Endothelial cell of umbilical vein (primary cell): ENCODE results near the gene GGT5. TPM values are rescaled to one million over a fixed set of nuclear protein-coding genes. Genes with fewer than 3 reads are reported as not detected.
"Not testable (repeated sequence)": the region's sequence is repeated elsewhere in the genome, so short reads cannot be mapped to it uniquely, and the experiment has no call there.

Source experiments
- BruUV-seq: library from RNA; stranded (reverse); fragments of 400-500 nt; replicated peaks from 2 replicates; lab custom pipeline; 2021; lab: Mats Ljungman, UMichigan
- CTCF ChIA-PET: fragments of 300-600, 350-600 bp; sonication (Branson Sonifier 250); formaldehyde crosslinking; loops from one replicate; lab custom pipeline; 2021; ENCODE audit warnings: antibody characterized with exemption, inconsistent platforms; lab: Charles Lee
- POLR2A ChIA-PET: fragments of 300-600, 350-600 bp; sonication (Branson Sonifier 250); formaldehyde crosslinking; loops from one replicate; lab custom pipeline; 2021; ENCODE audit warnings: antibody characterized with exemption, inconsistent platforms; lab: Charles Lee
- DNase-seq: peaks from one replicate; pipeline ENCODE4 v3.0.0-alpha.2; 2011; ENCODE audit warnings: low read depth, low spot score
- FAIRE-seq: peaks from 2 replicates; lab custom pipeline; 2011; peaks lifted over from hg19 to GRCh38; lab: Jason Lieb, UNC
- H2AFZ ChIP-seq: 2 replicates; pipeline ENCODE4 v1.6.0; 2012; ENCODE audit warnings: low read depth, low read length, control low read depth, inconsistent platforms
- H3K27ac ChIP-seq: 2 replicates; pipeline ENCODE4 v1.5.1; 2011; ENCODE audit warnings: low read depth, mild to moderate bottlenecking, control low read depth, low read length, moderate library complexity; ENCODE audit not compliant: insufficient read depth
- H3K27me3 ChIP-seq, 2 experiments: 2 replicates each; pipeline versions ENCODE4 v1.6.0 to v1.6.1; 2011; ENCODE audit warnings: low read length in 2 of 2, mixed read lengths in 1 of 2; ENCODE audit not compliant: control insufficient read depth in 2 of 2, insufficient read depth in 2 of 2
- H3K36me3 ChIP-seq, 2 experiments: 2 replicates in 1 of 2; 3 replicates in 1 of 2; pipeline ENCODE4 v1.5.1; 2011; ENCODE audit warnings: low read length in 2 of 2, mild to moderate bottlenecking in 1 of 2, moderate library complexity in 1 of 2; ENCODE audit not compliant: control insufficient read depth in 2 of 2, insufficient read depth in 2 of 2; ENCODE audit errors: extremely low read depth in 1 of 2
- H3K4me1 ChIP-seq: 3 replicates; pipeline ENCODE4 v1.5.1; 2011; ENCODE audit warnings: mild to moderate bottlenecking, low read length; ENCODE audit not compliant: control insufficient read depth, insufficient read depth; ENCODE audit errors: extremely low read depth
- H3K4me2 ChIP-seq: 2 replicates; pipeline ENCODE4 v1.6.1; 2011; ENCODE audit warnings: low read length, control low read depth, mixed read lengths; ENCODE audit not compliant: insufficient read depth
- H3K4me3 ChIP-seq, 3 experiments: fragments of 200-600 bp in 1 of 3; sonication (generic), shearing (Covaris generic) in 1 of 3; replicated peaks in 1 of 3; 2 replicates each; pipeline ENCODE4 v1.5.1; 2011 to 2016; ENCODE audit warnings: control low read depth in 3 of 3, low read length in 3 of 3, mild to moderate bottlenecking in 2 of 3, inconsistent platforms in 1 of 3, low read depth in 1 of 3, moderate library complexity in 1 of 3; ENCODE audit not compliant: insufficient read depth in 1 of 3
- H3K79me2 ChIP-seq: 2 replicates; pipeline ENCODE4 v1.6.0; 2012; ENCODE audit warnings: low read length, inconsistent platforms; ENCODE audit not compliant: control insufficient read depth, insufficient read depth
- H3K9ac ChIP-seq: replicated peaks from 2 replicates; pipeline ENCODE3; 2011; ENCODE audit warnings: low read length, control low read depth; ENCODE audit not compliant: insufficient read depth; ENCODE audit errors: extremely low read depth
- H3K9me1 ChIP-seq: replicated peaks from 3 replicates; pipeline ENCODE4 v1.6.0; 2011; ENCODE audit warnings: mild to moderate bottlenecking, low read length; ENCODE audit not compliant: control insufficient read depth, insufficient read depth; ENCODE audit errors: extremely low read depth
- H3K9me3 ChIP-seq: replicated peaks from 2 replicates; pipeline ENCODE4 v1.5.1; 2012; ENCODE audit warnings: low read length, inconsistent platforms; ENCODE audit not compliant: control insufficient read depth, insufficient read depth
- H4K20me1 ChIP-seq: replicated peaks from 2 replicates; pipeline ENCODE3; 2011; ENCODE audit warnings: mild to moderate bottlenecking, low read length; ENCODE audit not compliant: control insufficient read depth, insufficient read depth; ENCODE audit errors: extremely low read depth
- CTCF ChIP-seq, 2 donors: IDR thresholded peaks; 1 replicate in 1 of 2; 2 replicates in 1 of 2; pipeline ENCODE4 v1.5.1; 2011; ENCODE audit warnings: low read length in 2 of 2, mild to moderate bottlenecking in 2 of 2, moderate library complexity in 2 of 2, control low read depth in 1 of 2, inconsistent platforms in 1 of 2, low read depth in 1 of 2; ENCODE audit not compliant: insufficient read depth in 1 of 2; ENCODE audit errors: extremely low read depth in 1 of 2
- EZH2 ChIP-seq: IDR thresholded peaks from 2 replicates; pipeline ENCODE4 v1.6.1; 2012; ENCODE audit warnings: borderline replicate concordance, low read depth, mild to moderate bottlenecking, moderate library complexity, low read length, inconsistent platforms; ENCODE audit not compliant: severe bottlenecking
- FOS ChIP-seq: IDR thresholded peaks from 2 replicates; pipeline ENCODE4 v1.6.1; 2011; ENCODE audit warnings: mild to moderate bottlenecking, low read length, moderate library complexity, borderline replicate concordance; ENCODE audit not compliant: insufficient read depth
- JUN ChIP-seq: IDR thresholded peaks from 2 replicates; pipeline ENCODE4 v1.6.1; 2011; ENCODE audit warnings: borderline replicate concordance, low read depth; ENCODE audit not compliant: insufficient read length, insufficient read depth
- POLR2A ChIP-seq: IDR thresholded peaks from 2 replicates; pipeline ENCODE4 v1.6.1; 2012; ENCODE audit warnings: low read depth, mild to moderate bottlenecking, control low read depth, low read length
- dilution Hi-C: fragments of 300-500 bp; cut with MboI; formaldehyde crosslinking; loops from one replicate; pipeline ENCODE4 v1.15.0; 2019; ENCODE audit warnings: low sequenced_read_pairs; ENCODE audit not compliant: extremely low pct_ligation_motif_present
- intact Hi-C: fragments of 100-400 bp; cut with micrococcal nuclease; formaldehyde crosslinking; loops from one replicate; pipeline ENCODE4 v1.10.0; 2022
- polyA plus RNA-seq, 4 experiments: library from polyadenylated mRNA; depleted of rRNA in 3 of 4; stranded (reverse) in 3 of 4; unstranded in 1 of 4; fragments of >200 nt; gene quantifications; 2 replicates each; pipeline versions ENCODE4 v1.2.1 to v1.2.3, GENCODE V29; 2011 to 2012; ENCODE audit warnings: missing spikeins in 1 of 4
- total RNA-seq: library from RNA; stranded (reverse); gene quantifications from 2 replicates; pipeline ENCODE4 v1.2.3, GENCODE V29; 2021

The GGT5 gene
- total and polyA plus RNA-seq, 2 donors (not counting 3 experiments of a cell fraction or from before 2014, with no cell fraction given) = 45.9 to 293 TPM

- peak overlapping the region; percentile 13 for H2AFZ ChIP-seq
- H3K4me3 ChIP-seq = no peak overlapping the region
- no peak overlapping the region for H3K4me2 ChIP-seq
- TF ChIP-seq JUN (no peak), FOS (peak; percentile 12), EZH2 (no peak), CTCF (IDR thresholded peaks at IDR 0.05; ENCODE audit: extremely low read depth in 1 of 2, insufficient read depth in 1 of 2, low read depth in 1 of 2, low read length in 2 of 2) (no peak), POLR2A (no peak)
- peaks cover 39% of the 10 kb centered on the region for H3K4me1 ChIP-seq
- DNase-seq = no peak
- intact Hi-C loops = loop anchor here (1.0 to 10.0 kb wide), 2 partner anchors 58 to 292 kb away; no protein-coding TSS in a partner anchor
- ChIA-PET CTCF (interaction anchor here (0.6 to 5.5 kb wide), 15 partner anchors 12 to 185 kb away, joined by 3 to 164 read pairs (median 4); no protein-coding TSS in a partner anchor), POLR2A (interaction anchor here (1.1 kb wide), 1 partner anchor 57 kb away, joined by 4 read pairs; no protein-coding TSS in a partner anchor)
- dilution Hi-C loops = no loop called here
- H3K9ac ChIP-seq = no peak overlapping the region
- no peaks in the 10 kb centered on the region for H3K36me3 ChIP-seq
- H3K9me3 ChIP-seq = no peaks in the 10 kb centered on the region
- H3K9me1 ChIP-seq = no peaks in the 10 kb centered on the region
- peaks cover 14% of the 10 kb centered on the region for H3K79me2 ChIP-seq
- no peaks in the 10 kb centered on the region for H3K27me3 ChIP-seq
- H4K20me1 ChIP-seq = no peaks in the 10 kb centered on the region
- BruUV-seq = no TSS peak
- H3K27ac ChIP-seq = peak overlapping the region; percentile 0
- no peak for FAIRE-seq
Observed at GRCh38 chr22:24247011-24247507, 2.2 kb upstream of the GGT5 start.

- H3K27me3 ChIP-seq, POLR2A ChIA-PET, H3K9ac ChIP-seq, DNase-seq, dilution Hi-C loops, H3K9me1 ChIP-seq, H3K36me3 ChIP-seq, H4K20me1 ChIP-seq, H3K4me2 ChIP-seq, H3K4me3 ChIP-seq, H3K27ac ChIP-seq, H3K9me3 ChIP-seq, H2AFZ ChIP-seq, BruUV-seq: not testable (repeated sequence)
- CTCF ChIA-PET = interaction anchor here (1.2 to 5.5 kb wide), 4 partner anchors 15 to 99 kb away, joined by 5 to 164 read pairs (median 8); no protein-coding TSS in a partner anchor
- intact Hi-C loops = loop anchor here (10.0 kb wide), 1 partner anchor 291 kb away; no protein-coding TSS in a partner anchor
- peaks cover 21% of the 10 kb centered on the region for H3K79me2 ChIP-seq
- peaks cover 46% of the 10 kb centered on the region for H3K4me1 ChIP-seq
- peak; percentile 46 for FAIRE-seq
Observed at GRCh38 chr22:24245584-24246561, 991 bp upstream of the GGT5 start.
